HUES48 (cell line): ENCODE data around the gene TMEM35A.

Experiments used
- H3K27ac ChIP-seq: one replicate; pipeline ENCODE4 v1.7.0; 2013; ENCODE audit warnings: low read depth, low read length, inconsistent platforms
- H3K27me3 ChIP-seq: 2 replicates; pipeline ENCODE4 v1.6.1; 2013; ENCODE audit warnings: mild to moderate bottlenecking, low read length; ENCODE audit not compliant: control insufficient read depth, insufficient read depth
- H3K36me3 ChIP-seq: 2 replicates; pipeline ENCODE4 v1.6.1; 2013; ENCODE audit warnings: low read length; ENCODE audit not compliant: control insufficient read depth, insufficient read depth
- H3K4me1 ChIP-seq: 2 replicates; pipeline ENCODE4 v1.6.1; 2013; ENCODE audit warnings: mild to moderate bottlenecking, low read length; ENCODE audit not compliant: control insufficient read depth, insufficient read depth
- H3K4me3 ChIP-seq: 2 replicates; pipeline ENCODE4 v1.5.1; 2013; ENCODE audit warnings: mild to moderate bottlenecking, low read depth, low read length
- H3K9ac ChIP-seq: 2 replicates; pipeline ENCODE4 v1.6.1; 2013; ENCODE audit warnings: mild to moderate bottlenecking, low read depth, low read length, moderate library complexity
- H3K9me3 ChIP-seq: 2 replicates; pipeline ENCODE4 v1.6.1; 2013; ENCODE audit warnings: low read length; ENCODE audit not compliant: control insufficient read depth, insufficient read depth

Gene TMEM35A

DNA sequence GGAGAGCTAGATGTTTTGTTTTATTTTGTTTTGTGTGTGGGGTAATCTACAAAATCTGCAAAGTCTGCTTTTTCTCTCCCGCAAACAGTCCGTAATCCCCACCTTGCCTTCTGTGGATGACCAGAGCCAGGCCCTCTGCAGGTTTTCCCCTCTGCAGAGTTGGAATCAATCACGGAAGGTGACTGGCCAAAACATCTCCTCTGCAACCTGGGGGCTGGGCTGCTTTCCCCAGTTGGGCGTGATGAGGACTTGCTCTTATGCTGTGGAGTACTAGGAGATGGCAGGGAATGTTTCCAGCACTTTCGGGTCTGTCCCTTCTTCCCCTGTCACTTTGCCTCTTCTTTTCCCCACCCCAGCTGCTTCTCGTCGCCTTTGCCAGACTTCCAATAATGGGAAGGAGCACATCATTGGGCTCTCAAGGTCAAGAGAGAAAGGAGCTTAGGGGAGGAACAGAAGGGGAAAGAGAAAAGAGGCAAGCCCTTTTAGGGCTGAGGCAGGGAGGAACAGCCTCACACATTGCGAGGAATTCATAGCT, 1.1 kb downstream of the TMEM35A start:
- Histone ChIP-seq H3K4me3 (peak overlapping the region; percentile 81), H3K9ac (no peak overlapping the region), H3K36me3 (no peaks in the 10 kb centered on the region), H3K9me3 (0 out of 2 replicates have a peak, but pooled peaks cover 3% of the 10 kb centered on the region), H3K4me1 (peaks cover 17% of the 10 kb centered on the region), H3K27me3 (peaks cover 13% of the 10 kb centered on the region), H3K27ac (no peak overlapping the region)

DNA sequence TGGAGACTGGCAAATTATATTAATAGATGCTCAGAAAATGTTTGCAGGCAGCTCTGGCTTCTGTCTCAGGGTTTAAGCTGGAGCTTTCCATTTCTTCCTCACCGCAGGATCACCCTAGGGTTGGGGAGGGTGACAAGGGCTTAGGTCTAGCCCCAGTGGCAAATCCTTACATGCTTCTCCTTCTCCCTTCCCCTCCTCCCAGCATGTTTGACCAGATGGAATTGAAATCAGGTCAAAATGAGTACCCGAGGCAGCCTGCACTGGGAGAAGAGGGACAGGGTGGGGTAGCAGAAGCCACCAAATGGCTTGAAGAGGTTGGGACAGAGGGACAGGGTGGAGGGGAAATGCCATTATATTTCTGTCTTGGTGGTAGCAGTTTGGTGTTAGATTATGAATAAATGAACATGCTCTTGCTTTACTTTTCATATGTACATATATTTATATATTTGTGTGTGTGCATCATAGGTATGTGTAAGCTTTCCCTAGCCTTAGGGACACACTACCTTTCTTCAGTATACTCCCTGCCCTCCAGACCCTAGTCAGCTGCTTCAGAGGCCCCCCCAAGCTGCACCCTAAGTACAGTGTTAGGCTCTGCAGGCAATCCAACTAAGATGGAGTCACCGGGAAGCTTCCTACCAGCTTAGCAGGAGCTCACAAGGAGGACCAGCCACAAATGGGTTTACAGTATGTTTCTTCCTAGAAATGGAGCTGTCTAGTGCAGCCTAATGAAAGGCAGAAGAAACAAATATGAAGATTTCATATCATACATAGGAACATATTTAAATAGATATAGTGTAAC, 1.8 kb downstream of the TMEM35A start:
- peaks cover 17% of the 10 kb centered on the region for H3K4me1 ChIP-seq
- H3K9me3 ChIP-seq = no peaks in the 10 kb centered on the region
- H3K36me3 ChIP-seq = no peaks in the 10 kb centered on the region
- peak overlapping the region; percentile 81; the same call in 1 of the 2 replicates for H3K4me3 ChIP-seq
- no peak overlapping the region for H3K9ac ChIP-seq
- peaks cover 13% of the 10 kb centered on the region for H3K27me3 ChIP-seq
- H3K27ac ChIP-seq = no peak overlapping the region

DNA sequence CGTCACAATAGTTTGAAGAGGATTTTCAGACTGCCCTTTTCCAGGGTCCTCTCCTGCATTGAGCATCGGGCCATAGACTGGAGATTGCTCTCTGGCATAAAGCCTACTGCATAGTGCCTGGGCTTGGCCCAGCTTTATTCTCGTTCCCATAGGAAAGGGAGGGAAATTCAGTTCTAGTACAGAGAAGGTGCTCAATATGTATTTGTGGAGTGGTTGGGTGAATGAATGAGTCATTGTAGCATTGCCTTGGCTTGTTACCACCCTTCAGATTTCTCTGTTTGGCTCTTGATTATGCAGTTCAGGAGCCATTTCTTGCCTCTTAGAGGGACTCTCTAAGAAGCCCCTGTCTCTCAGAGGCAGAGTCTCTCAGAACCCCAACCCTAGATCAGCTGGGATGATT, 2.6 kb downstream of the TMEM35A start:
- peaks cover 13% of the 10 kb centered on the region for H3K27me3 ChIP-seq
- no peak overlapping the region for H3K4me3 ChIP-seq
- H3K27ac ChIP-seq = no peak overlapping the region
- no peaks in the 10 kb centered on the region for H3K36me3 ChIP-seq
- H3K9ac ChIP-seq = no peak overlapping the region
- H3K9me3 ChIP-seq = no peaks in the 10 kb centered on the region
- peaks cover 17% of the 10 kb centered on the region for H3K4me1 ChIP-seq

DNA sequence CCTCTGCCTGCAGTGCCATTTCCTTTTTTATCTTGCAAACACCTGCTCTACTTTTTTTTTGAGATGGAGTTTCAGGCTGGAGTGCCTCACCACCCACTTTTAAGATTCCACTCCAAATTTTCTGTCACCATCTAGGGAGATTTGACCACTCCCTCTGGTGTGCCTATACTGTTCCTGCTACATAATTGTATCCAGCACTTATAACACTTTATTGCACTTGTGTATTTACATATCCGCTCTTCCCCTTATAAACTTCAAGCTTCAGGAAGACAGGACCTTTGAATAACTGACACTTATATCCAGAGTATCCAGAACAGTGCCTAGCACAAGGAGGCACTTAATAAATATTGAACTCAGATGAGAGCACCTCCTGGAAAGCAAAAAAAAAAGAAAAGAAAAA, 13.1 kb downstream of the TMEM35A start:
- no peaks in the 10 kb centered on the region for H3K36me3 ChIP-seq
- H3K9ac ChIP-seq = no peak overlapping the region
- H3K27ac ChIP-seq = no peak overlapping the region

DNA sequence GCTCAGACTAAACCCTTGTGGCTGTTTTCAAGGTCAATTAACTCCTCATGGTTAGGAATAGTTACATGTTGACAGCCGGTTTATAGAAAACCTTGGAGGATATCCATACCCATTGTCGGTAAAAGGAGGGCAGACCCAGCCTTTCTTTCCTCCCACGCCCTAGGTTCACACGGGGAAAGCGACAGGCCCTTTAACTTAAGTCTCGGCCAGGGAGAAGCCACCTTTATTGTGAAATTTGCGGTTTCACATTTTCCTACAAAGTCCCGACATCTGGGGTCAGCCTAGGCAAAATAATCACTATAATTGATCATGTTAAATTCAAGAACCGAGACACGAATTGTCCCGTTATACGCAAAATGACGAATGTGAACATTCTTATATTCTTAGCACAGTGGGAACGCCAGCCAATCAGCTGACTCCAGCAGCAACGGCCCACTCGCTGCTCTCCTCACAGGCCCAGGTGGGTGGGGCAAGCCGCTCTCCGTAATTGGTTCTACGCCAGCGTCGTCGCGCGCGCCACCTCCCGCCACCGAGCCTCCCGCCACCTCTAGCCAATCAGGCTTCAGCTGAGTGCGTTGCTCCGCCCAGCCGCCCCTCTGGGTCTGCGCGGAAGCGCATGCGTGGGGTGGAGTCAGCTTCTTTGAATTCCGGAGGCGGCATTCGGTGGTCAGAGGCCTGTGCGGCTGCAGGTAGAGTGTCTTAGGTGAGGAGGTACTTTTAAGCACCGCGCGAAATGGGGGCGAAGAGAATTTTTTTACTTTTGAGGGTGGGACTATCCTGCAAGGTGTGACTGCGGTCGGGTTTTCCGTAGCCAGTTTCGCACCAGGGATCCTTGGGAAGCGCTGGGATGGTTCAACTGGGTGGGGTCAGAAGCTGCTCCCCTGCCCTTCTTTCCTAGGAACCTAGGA, 19.1 kb downstream of the TMEM35A start, which contains the start of gene CENPI:
Gene CENPI, plus strand, starts transcription at position 659 of the 908 bp plus-strand sequence. CDS start 2,867 bp downstream, outside the sequence.
- Histone ChIP-seq H3K27ac (peak within 1 kb of the TSS; percentile 74), H3K36me3 (peaks cover 15% of the 10 kb centered on the region), H3K9ac (peak within 1 kb of the TSS; percentile 63), H3K4me1 (no peaks in the 10 kb centered on the region), H3K9me3 (no peaks in the 10 kb centered on the region), H3K27me3 (no peaks in the 10 kb centered on the region), H3K4me3 (peak within 1 kb of the TSS; percentile 79)

More for the DNA sequence above, 13.1 kb downstream of the TMEM35A start:
- Histone ChIP-seq H3K9me3 (no peaks in the 10 kb centered on the region), H3K27me3 (no peaks in the 10 kb centered on the region), H3K4me3 (no peak overlapping the region), H3K4me1 (no peaks in the 10 kb centered on the region)

DNA sequence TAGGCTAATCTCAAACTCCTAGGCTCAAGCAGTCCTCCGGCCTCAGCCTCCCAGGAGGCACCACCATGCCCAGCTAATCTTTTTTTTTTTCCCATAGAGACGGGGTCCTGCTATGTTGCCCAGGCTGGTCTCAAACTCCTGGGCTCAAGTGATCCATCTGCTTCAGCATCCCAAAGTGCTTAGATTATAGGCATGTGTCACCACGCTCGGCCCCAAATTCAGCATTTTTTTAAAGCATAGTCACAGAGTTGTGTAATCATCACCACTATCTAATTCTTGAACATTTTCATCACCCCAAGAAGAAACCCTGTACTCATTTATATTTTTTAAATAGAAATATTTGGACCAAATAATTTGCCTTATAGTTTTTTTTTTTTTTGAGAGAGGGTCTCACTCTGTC, 29.6 kb downstream of the TMEM35A start:
- no peaks in the 10 kb centered on the region for H3K9me3 ChIP-seq
- peaks cover 40% of the 10 kb centered on the region for H3K36me3 ChIP-seq
- no peak overlapping the region for H3K9ac ChIP-seq
- no peak overlapping the region for H3K4me3 ChIP-seq
- H3K27me3 ChIP-seq = no peaks in the 10 kb centered on the region
- H3K27ac ChIP-seq = no peak overlapping the region
- H3K4me1 ChIP-seq = no peaks in the 10 kb centered on the region

DNA sequence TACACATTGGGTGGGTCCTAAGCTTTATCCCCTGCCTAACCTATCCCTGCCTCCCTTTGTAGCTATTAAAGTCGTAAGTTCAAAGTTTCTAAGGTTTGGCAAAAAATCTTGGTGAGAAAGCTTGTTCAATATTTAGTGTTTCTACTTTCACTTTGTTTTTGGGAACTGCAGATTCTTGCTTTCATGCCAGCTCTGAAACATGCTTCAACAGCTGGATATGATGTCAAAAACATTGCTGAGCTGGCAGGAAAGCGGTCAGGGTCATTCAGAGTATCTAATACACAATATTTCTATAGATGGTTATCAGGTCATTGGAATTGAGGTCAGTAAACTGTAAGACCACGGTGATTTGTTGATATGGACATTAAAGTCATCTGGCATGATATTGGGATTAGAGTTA, 39.0 kb downstream of the TMEM35A start:
- Histone ChIP-seq H3K9me3 (no peaks in the 10 kb centered on the region), H3K27ac (no peak overlapping the region), H3K27me3 (no peaks in the 10 kb centered on the region), H3K4me3 (no peak overlapping the region), H3K9ac (no peak overlapping the region), H3K4me1 (no peaks in the 10 kb centered on the region), H3K36me3 (peaks cover 23% of the 10 kb centered on the region)

DNA sequence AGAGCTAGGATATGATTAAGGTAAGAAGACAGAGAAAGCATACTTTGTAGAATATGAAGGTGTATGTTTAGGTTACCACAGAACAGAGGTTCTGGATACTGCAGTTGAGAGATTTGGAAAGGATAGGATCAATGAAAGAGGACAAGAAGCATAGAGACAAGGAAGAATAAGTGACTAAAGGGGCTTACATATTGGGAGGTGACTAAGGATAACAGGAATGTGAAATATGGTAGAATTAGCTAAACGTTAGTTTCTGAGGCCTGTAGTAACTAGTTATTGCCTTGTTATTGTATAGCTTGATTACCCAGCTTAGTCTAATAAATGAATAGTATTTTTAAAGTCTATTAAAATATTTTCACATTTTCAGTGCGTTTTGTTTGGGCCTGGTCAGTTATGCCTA, 57.6 kb downstream of the TMEM35A start:
- no peaks in the 10 kb centered on the region for H3K9me3 ChIP-seq
- peaks cover 58% of the 10 kb centered on the region for H3K36me3 ChIP-seq
- no peak overlapping the region for H3K4me3 ChIP-seq

More for the DNA sequence above, 57.6 kb downstream of the TMEM35A start:
- Histone ChIP-seq H3K27ac (no peak overlapping the region), H3K27me3 (no peaks in the 10 kb centered on the region; the same call in 1 of the 2 replicates), H3K4me1 (no peaks in the 10 kb centered on the region), H3K9ac (no peak overlapping the region)
